Lung microvascular endothelial cell (primary cell): ENCODE results near the gene VAMP8. TPM values are rescaled to one million over a fixed set of nuclear protein-coding genes. Genes with fewer than 3 reads are reported as not detected.
"Not testable (repeated sequence)": the region's sequence is repeated elsewhere in the genome, so short reads cannot be mapped to it uniquely, and the experiment has no call there.

Experiments
- DNase-seq, 2 donors: peaks; one replicate each; pipeline versions ENCODE4 v3.0.0 to v3.0.0-alpha.2; 2010; ENCODE audit warnings: low read depth in 2 of 2
- total RNA-seq: library from RNA; depleted of rRNA; stranded (reverse); fragments of >200 nt; gene quantifications from 2 replicates; pipeline ENCODE4 v1.2.1, GENCODE V29; 2014

Gene VAMP8
- total RNA-seq, 1 donor from 2014 or later: 9.7 TPM

DNA sequence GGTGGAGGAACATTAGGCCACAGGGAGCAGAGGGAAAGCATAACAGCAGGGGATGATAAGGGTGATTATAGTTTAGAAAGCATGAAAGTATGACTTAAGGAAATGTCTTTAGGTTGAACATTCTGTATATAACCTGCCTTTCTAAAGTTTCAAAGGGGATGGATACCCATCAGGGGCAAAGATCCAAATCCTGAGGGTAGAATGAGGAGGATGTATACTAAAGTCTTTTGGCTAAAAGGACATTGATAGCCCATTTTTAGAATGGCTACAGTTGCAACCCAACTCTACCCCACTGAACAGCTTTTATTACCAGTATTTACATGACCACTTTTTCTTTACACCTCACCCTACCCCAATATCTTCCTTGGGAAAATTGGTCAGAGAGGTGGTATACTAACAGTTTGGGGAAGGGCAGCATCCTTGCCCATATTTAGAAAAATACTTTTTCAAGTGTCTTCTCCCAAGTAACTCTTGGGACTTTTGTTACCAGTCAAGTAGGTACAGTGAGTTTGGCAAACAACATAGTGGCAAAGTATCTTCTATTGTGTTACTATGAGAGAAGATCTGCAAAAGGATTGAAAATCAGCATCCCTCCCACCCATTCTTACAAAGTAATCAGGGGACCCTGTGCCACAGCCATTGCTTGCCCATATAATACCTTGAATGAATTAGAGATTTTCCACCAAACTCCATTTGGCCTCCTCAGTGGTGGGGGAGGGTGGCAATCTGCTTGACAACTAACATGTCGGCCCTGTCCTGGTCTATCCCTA lies 30.1 kb upstream of the VAMP8 start:
- DNase-seq: no peak

DNA sequence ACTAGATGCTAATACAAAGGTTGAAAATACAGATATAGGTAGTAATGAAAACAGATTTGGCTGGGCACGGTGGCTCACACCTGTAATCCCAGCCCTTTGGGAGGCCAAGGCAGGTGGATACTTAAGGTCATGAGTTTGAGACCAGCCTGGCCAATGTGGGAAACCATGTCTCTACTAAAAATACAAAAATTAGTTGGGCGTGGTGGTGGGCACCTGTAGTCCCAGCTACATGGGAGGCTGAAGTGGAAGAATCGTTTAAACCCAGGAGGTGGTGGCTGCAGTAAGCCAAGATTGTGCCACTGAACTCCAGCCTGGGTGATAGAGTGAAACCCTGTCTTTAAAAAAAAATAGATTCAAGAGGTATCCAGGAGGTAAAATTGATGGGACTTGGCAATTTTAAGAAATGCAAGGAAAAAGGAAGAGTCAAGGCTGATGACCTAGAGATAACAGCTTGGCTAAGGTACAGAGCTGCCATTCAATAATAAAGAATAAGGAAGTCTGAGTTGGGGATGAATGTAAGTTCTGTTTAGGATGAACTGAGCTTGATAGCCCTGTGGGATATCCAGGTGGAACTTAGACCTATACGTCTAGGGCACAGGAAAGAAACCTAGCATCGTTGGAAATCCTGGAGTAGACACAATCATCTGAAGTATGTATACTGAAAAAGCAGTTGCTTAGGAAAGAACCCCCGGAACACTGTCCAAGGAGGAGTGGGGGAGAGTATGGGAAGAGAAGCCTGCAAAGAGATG lies 29.4 kb upstream of the VAMP8 start:
- DNase-seq: no peak

DNA sequence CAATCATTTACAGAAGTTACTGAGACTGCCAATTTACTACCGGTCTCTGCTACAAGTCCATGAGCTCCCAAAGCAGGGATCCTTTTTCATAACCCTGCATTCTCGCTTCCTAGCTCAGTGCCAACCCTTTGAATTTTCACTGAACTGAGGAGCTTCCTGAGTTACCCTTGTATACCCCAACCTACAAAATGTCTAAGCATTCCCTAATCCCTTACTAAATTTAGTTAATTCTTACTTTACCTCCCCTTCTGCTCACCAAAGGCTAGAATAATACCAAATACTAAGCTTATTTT lies 28.8 kb upstream of the VAMP8 start:
- no peak for DNase-seq

DNA sequence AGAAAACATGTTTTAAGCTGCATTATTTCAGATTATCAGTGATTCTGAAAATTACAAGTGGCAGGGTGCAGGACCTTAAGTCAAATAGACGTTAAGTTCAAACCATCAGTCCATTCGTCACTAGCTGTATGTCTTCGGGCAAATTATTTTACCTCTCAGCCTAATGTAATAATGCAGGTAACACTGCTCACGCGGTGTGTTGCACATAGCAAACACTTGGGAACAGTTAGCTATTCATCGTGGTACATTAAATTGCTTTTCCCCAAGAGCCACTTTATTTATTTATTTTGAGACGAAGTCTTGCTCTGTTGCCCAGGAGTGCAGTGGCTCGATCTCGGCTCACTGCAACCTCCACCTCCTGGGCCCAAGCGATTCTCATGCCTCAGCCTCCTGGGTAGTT lies 28.3 kb upstream of the VAMP8 start:
- DNase-seq: no peak

GRCh38 chr2:85549826-85550225 lies 27.6 kb upstream of the VAMP8 start:
- DNase-seq: peak in 1 of 2 donors; percentile 84

GRCh38 chr2:85550486-85550885 lies 26.9 kb upstream of the VAMP8 start:
- DNase-seq: no peak

- DNase-seq: peak; percentile 81 to 85
These were observed 25.4 kb upstream of the VAMP8 start for GRCh38 chr2:85551698-85552678.

DNA sequence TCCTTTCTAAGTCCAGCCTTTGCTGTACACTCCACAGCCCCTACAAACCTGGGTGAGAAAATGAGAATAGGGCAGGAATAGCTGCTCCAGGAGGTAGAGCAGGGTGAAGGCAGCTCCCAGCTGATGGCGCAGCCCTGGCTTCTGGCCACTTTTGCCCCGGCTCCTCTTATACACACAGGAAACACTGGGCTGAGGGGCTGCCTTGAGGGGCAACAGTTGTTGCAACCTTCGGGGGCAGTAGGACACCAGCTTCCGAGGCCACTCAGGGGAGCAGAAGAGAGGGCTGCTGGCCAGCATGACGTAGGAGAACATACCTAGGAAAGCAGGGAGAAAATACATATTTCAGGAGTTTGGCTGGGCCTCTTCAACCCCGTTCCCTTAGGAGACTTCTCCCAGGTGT lies 24.2 kb upstream of the VAMP8 start:
- DNase-seq: no peak

DNA sequence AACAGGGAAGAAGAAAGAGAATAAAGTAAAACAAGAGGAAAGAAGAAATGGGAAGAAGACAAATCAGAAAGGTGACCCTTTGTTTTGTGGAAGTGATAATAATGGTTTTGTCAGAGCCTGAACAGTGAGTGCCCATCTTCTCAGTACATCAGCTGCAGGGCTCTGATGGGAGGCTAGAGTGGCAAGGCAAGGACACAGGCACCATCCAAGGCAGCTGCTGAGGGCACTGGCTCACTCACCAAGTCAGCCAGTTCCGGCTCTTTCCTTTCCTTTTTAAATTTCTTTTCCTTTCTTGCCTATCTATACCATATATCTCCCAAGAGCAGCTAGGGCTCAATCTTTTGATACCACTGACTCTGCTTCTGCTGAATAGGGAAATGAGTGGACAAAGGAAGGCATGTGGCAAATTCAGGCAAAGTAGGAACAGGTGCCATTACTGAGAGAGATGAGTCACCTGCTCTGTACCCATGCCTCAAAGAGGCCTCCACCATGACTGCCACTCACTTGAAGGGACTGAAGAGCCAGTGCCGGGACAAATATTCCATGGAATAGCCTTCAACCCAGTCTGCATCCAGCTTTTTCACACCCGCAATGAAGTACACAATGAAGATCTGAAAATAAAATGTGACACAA lies 22.3 kb upstream of the VAMP8 start:
- no peak for DNase-seq

GRCh38 chr2:85557130-85557529 lies 20.3 kb upstream of the VAMP8 start:
- no peak for DNase-seq

GRCh38 chr2:85558160-85558559 lies 19.2 kb upstream of the VAMP8 start:
- DNase-seq: no peak

DNA sequence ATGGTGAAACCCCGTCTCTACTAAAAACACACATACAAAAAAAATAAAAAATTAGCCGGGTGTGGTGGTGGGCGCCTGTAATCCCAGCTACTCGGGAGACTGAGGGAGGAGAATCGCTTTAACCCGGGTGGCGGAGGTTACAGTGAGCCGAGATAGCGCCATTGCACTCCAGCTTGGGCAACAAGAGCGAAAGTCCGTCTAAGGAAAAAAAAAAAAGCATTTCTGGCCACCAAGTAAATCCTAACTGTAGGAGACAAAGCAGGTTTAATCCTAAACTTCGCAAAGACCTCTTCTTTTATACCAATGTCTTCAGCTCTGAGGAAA lies 17.0 kb upstream of the VAMP8 start:
- DNase-seq: not testable (repeated sequence)

- peak in 1 of 2 donors; percentile 11 for DNase-seq
These were observed 16.5 kb upstream of the VAMP8 start for GRCh38 chr2:85560812-85561279.

DNA sequence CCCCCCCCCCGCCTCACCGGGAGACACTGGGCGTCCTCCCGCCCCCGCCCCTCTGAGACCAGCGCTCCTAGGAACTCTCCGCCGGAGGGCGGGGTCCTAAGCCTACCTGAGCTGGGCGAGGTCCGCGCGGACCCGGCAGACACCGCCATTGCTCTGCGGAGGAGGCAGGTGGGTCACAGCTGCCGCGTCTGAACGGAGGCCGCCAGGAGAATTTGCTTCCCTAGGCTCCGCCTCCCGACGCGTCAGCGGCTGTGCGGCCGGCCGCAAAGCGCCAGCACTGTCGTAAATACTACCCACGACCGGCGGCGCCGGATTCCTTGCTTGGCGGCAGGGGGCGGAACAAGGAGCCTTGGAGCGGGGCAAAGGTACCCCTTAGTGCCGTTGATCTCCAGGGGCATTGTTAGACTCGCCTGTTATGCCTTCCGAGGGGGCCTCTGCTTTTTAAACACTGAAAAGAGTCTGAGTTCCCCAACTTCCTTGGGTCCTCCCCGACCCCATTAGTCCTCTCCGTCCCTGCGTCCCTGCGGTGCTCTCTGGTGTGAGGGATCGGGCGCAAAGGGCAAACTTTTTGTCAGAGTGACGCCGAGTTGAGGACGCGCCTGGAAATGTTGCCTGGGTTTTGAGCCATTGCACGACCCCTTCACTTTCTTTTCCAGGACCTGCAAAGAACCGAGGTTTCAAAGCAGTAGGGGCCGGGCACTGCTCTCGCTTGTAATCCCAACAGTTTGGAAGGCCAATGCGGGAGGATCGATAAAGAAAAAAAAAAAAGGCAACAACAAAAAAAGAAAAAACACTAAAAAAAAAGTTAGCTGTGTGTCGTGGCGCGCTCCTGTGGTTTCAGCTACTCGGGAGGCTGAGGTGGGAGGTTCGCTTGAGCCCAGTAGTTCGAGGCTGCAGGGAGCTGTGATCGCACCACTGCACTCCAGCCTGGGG lies 15.8 kb upstream of the VAMP8 start, which contains the start of gene GGCX:
GGCX (minus strand) TSS at position 214 of the 933 bp plus-strand sequence; CDS start at position 149, 65 bp downstream.
- peak; percentile 95 to 96 for DNase-seq

- DNase-seq: no peak
These were observed 13.2 kb upstream of the VAMP8 start for GRCh38 chr2:85564144-85564563.

GRCh38 chr2:85566265-85566664 lies 11.1 kb upstream of the VAMP8 start:
- DNase-seq: no peak

GRCh38 chr2:85575739-85576138 lies 1.6 kb upstream of the VAMP8 start:
- no peak for DNase-seq

DNA sequence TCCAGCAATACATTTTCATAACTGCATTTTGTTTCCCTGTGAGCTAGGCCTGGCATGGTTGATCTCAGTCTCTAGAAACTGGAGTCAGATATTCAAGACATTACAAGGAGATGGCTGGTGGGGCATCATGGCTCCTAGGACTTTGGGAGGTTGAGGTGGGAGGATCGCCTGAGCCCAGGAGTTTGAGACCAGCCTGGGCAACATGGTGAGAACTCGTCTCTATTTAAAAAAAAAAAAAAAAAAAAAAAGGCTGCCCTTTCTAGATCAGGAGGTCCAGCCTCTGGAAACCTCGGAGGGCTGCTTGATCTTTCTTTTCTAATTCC lies 362 bp upstream of the VAMP8 start:
- DNase-seq: no peak

DNA sequence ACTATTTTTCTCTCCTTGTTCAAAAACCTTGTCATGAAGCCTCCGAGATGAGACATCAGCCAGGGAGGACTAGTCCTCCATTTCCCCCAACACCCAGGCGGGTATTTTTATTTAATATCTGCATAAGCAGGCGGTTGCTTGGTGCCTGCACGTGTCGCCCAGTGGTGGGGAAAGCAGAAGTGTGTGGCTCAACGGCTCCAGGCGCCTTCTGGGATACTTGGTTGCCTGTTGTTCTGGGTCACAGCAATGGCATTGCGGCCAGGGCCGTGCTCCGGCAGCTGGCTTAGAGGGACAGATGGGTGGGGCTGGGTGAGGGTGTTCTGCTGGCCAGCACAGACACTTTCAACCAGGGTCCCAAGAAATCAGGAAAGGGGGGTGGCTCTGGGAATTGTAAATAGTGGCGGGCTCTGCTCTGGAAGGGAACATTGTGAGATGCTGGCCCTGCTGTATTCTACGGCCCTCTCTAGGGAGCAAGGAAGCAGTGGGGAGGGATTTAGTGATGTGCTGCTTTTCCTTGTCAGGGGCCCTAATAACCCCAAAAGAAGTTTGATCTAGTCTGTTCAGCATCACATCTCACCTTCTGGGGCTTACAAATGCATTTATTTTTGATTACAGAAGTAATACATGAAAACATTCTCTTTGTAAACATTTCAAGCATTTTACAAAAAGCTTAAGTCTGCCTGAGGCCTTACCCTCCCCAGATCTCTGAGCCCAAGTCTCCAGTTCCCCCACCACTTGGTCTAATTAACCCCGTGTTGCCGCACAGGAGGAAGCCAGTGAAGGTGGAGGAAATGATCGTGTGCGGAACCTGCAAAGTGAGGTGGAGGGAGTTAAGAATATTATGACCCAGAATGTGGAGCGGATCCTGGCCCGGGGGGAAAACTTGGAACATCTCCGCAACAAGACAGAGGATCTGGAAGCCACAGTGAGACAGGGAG lies 1.1 kb downstream of the VAMP8 start:
- no peak for DNase-seq
